ENCODE results near the gene PLAC8L1.

Gene PLAC8L1

GRCh38 chr5:146079695-146080373, 25.5 kb downstream of the PLAC8L1 start:
- no peak for DNase-seq

- no peak for DNase-seq
Observed at GRCh38 chr5:146078566-146078965, 26.8 kb downstream of the PLAC8L1 start.

- DNase-seq, result no peak
Observed at GRCh38 chr5:146076455-146076854, 28.9 kb downstream of the PLAC8L1 start.

GRCh38 chr5:146076028-146076427, 29.3 kb downstream of the PLAC8L1 start:
- DNase-seq, result no peak

- DNase-seq, result peak; percentile 32
Observed at GRCh38 chr5:146073239-146073900, 32.0 kb downstream of the PLAC8L1 start.

- peak; percentile 32 for DNase-seq
Observed at GRCh38 chr5:146072595-146072994, 32.8 kb downstream of the PLAC8L1 start.

GRCh38 chr5:146071171-146071570, 34.2 kb downstream of the PLAC8L1 start:
- DNase-seq, result no peak

GRCh38 chr5:146070746-146071145, 34.6 kb downstream of the PLAC8L1 start:
- DNase-seq, result no peak

- no peak for DNase-seq
Observed at GRCh38 chr5:146069780-146070099, 35.6 kb downstream of the PLAC8L1 start.

GRCh38 chr5:146068977-146069779, 36.2 kb downstream of the PLAC8L1 start:
- DNase-seq, result no peak

GRCh38 chr5:146068206-146068605, 37.2 kb downstream of the PLAC8L1 start:
- DNase-seq, result no peak

GRCh38 chr5:146066968-146067367, 38.4 kb downstream of the PLAC8L1 start:
- no peak for DNase-seq

GRCh38 chr5:146060221-146060585, 45.2 kb downstream of the PLAC8L1 start:
- no peak for DNase-seq

- DNase-seq, result no peak
Observed at GRCh38 chr5:146059460-146060220, 45.7 kb downstream of the PLAC8L1 start.

GRCh38 chr5:146055432-146055831, 49.9 kb downstream of the PLAC8L1 start:
- no peak for DNase-seq

- DNase-seq, result no peak
Observed at GRCh38 chr5:146052780-146053179, 52.6 kb downstream of the PLAC8L1 start.

GRCh38 chr5:146051678-146052077, 53.7 kb downstream of the PLAC8L1 start:
- no peak for DNase-seq

- no peak for DNase-seq
Observed at GRCh38 chr5:146050086-146050485, 55.3 kb downstream of the PLAC8L1 start.

GRCh38 chr5:146049704-146050026, 55.7 kb downstream of the PLAC8L1 start:
- DNase-seq, result no peak

- DNase-seq, result peak; percentile 45
Observed at GRCh38 chr5:146048994-146049703, 56.2 kb downstream of the PLAC8L1 start.

- no peak for DNase-seq
Observed at GRCh38 chr5:146047396-146047795, 58.0 kb downstream of the PLAC8L1 start.

GRCh38 chr5:146043722-146044121, 61.7 kb downstream of the PLAC8L1 start:
- no peak for DNase-seq

Data from COR-L47 (cell line).